K562 (cell line): ENCODE results near the gene PHTF1. TPM values are rescaled to one million over a fixed set of nuclear protein-coding genes. Genes with fewer than 3 reads are reported as not detected.
A peak's percentile ranks its signal among the peaks of the same experiment; 100 is the strongest.

Source experiments
- ATF6 ChIP-seq: sonication (generic); formaldehyde crosslinking; IDR thresholded peaks from 2 replicates; pipeline ENCODE4 v1.4.0; 2020; ENCODE audit warnings: mild to moderate bottlenecking, missing genetic modification reagents
- CAMTA2 ChIP-seq: fragments of 250-450 bp; sonication (Bioruptor Pico); conservative IDR thresholded peaks from 2 replicates; pipeline ENCODE4 v1.5.1; 2022
- CREB3L1 ChIP-seq: fragments of 450-650 bp; IDR thresholded peaks from 2 replicates; pipeline ENCODE4 v1.6.1; 2014; ENCODE audit warnings: low read depth, mild to moderate bottlenecking, moderate library complexity, borderline replicate concordance
- DIDO1 ChIP-seq: fragments of 450-650 bp; IDR thresholded peaks from 2 replicates; pipeline ENCODE4 v1.6.1; 2016; ENCODE audit warnings: low read depth, missing biosample characterization, missing genetic modification characterization
- EZH2 ChIP-seq: IDR thresholded peaks from 2 replicates; pipeline ENCODE4 v1.6.1; 2012; ENCODE audit warnings: low read depth, mild to moderate bottlenecking, inconsistent platforms, low read length, borderline replicate concordance
- GATA2 ChIP-seq: sonication (generic); formaldehyde crosslinking; IDR thresholded peaks from 2 replicates; pipeline ENCODE4 v1.4.0; 2020; ENCODE audit warnings: mild to moderate bottlenecking, missing genetic modification reagents
- HDAC3 ChIP-seq: fragments of 450-650 bp; IDR thresholded peaks from 2 replicates; pipeline ENCODE4 v1.6.1; 2018; ENCODE audit warnings: borderline replicate concordance, mild to moderate bottlenecking, moderate library complexity; ENCODE audit not compliant: partially characterized antibody
- HMGXB4 ChIP-seq: sonication (generic); formaldehyde crosslinking; IDR thresholded peaks from 2 replicates; pipeline ENCODE4 v1.8.1; 2023; ENCODE audit warnings: mild to moderate bottlenecking, missing genetic modification reagents
- L3MBTL2 ChIP-seq: fragments of 450-650 bp; IDR thresholded peaks from 2 replicates; pipeline ENCODE4 v1.6.1; 2016; ENCODE audit warnings: mild to moderate bottlenecking, moderate library complexity
- NFATC3 ChIP-seq: fragments of 450-650 bp; IDR thresholded peaks from 2 replicates; pipeline ENCODE4 v1.6.1; 2017; ENCODE audit warnings: mild to moderate bottlenecking
- PREB ChIP-seq: sonication (generic); formaldehyde crosslinking; IDR thresholded peaks from 2 replicates; pipeline ENCODE4 v1.8.1; 2023; ENCODE audit warnings: mild to moderate bottlenecking, missing genetic modification reagents
- SLC30A9 ChIP-seq: fragments of 250-450 bp; sonication (Bioruptor Pico); IDR thresholded peaks from 2 replicates; pipeline ENCODE4 v1.8.0; 2022; ENCODE audit warnings: mild to moderate bottlenecking, moderate library complexity
- SP2 ChIP-seq: IDR thresholded peaks from 2 replicates; pipeline ENCODE4 v1.6.1; 2011; ENCODE audit warnings: mild to moderate bottlenecking, low read depth, low read length, moderate library complexity; ENCODE audit not compliant: poor library complexity, severe bottlenecking; ENCODE audit errors: extremely low read depth
- THRA ChIP-seq: fragments of 450-650 bp; IDR thresholded peaks from 2 replicates; pipeline ENCODE4 v1.6.1; 2017; ENCODE audit warnings: mild to moderate bottlenecking, moderate library complexity
- ZFP1 ChIP-seq: fragments of 450-650 bp; formaldehyde crosslinking; IDR thresholded peaks from 2 replicates; pipeline ENCODE4 v1.4.0; 2020; ENCODE audit warnings: mild to moderate bottlenecking, mixed read lengths
- ZNF121 ChIP-seq: sonication (generic); formaldehyde crosslinking; conservative IDR thresholded peaks from 2 replicates; pipeline ENCODE4 v1.8.0; 2022; ENCODE audit warnings: missing genetic modification reagents
- ZNF24 ChIP-seq: fragments of 450-650 bp; IDR thresholded peaks from 2 replicates; pipeline ENCODE4 v1.6.1; 2016
- ZNF280A ChIP-seq: fragments of 450-650 bp; IDR thresholded peaks from 2 replicates; pipeline ENCODE4 v1.6.1; 2018; ENCODE audit warnings: mild to moderate bottlenecking, low read depth; ENCODE audit not compliant: partially characterized antibody
- polyA plus RNA-seq, 8 experiments: library from polyadenylated mRNA; depleted of rRNA in 4 of 8; stranded (reverse) in 5 of 8; unstranded in 3 of 8; fragments of >200 nt; fragmentation: Nextera tagmentation in 2 of 8; fragmentation: Illumina TruSeq in 1 of 8; extraction: Ambion mirVana in 2 of 8; extraction: Trizol in 1 of 8; gene quantifications; 2 replicates each; pipeline versions ENCODE4 v1.2.1 to v1.2.3, GENCODE V29; 2011 to 2014; ENCODE audit warnings: inconsistent platforms in 1 of 8, missing spikeins in 1 of 8
- total RNA-seq, 7 experiments: library from RNA; depleted of rRNA in 6 of 7; stranded (reverse); fragments of >200 nt in 6 of 7; fragmentation: Illumina TruSeq in 2 of 7; extraction: Trizol in 2 of 7; gene quantifications; 2 replicates each; pipeline versions ENCODE4 v1.2.1 to v1.2.3, GENCODE V29; 2011 to 2021; ENCODE audit warnings: low replicate concordance in 1 of 7

The PHTF1 gene
- total and polyA plus RNA-seq, 9 of the 15 experiments (the other 6 are each of a cell fraction or from before 2014, with no cell fraction given): 8.4 to 36.2 (median 23.0) TPM

GRCh38 chr1:113677250-113678158, 81.8 kb downstream of the PHTF1 start (continued):
- TF ChIP-seq CREB3L1 (no peak; the same call in 1 of the 2 replicates), PREB (CRISPR knock-in tag) (no peak), SP2 (no peak), HDAC3 (peak; percentile 41), SLC30A9 (CRISPR knock-in tag) (no peak), HMGXB4 (CRISPR knock-in tag) (no peak), NFATC3 (no peak), ATF6 (CRISPR knock-in tag) (no peak), L3MBTL2 (peak; percentile 98), DIDO1 (tag) (no peak), ZNF280A (no peak), THRA (0 out of 2 replicates have a peak, but pooled peaks have one; percentile 29), GATA2 (no peak), ZNF121 (CRISPR knock-in tag) (no peak), CAMTA2 (CRISPR knock-in tag) (no peak), ZNF24 (0 out of 2 replicates have a peak, but pooled peaks have one; percentile 39), ZFP1 (no peak), EZH2 (no peak)
